ENCODE results near the gene TRIM33. TPM values are rescaled to one million over a fixed set of nuclear protein-coding genes. Genes with fewer than 3 reads are reported as not detected.
A peak's percentile ranks its signal among the peaks of the same experiment; 100 is the strongest.

Gene TRIM33
- total and polyA plus RNA-seq, 2 donors (not counting 1 experiment from before 2014, with no cell fraction given): 13.7 to 61.0 TPM

DNA sequence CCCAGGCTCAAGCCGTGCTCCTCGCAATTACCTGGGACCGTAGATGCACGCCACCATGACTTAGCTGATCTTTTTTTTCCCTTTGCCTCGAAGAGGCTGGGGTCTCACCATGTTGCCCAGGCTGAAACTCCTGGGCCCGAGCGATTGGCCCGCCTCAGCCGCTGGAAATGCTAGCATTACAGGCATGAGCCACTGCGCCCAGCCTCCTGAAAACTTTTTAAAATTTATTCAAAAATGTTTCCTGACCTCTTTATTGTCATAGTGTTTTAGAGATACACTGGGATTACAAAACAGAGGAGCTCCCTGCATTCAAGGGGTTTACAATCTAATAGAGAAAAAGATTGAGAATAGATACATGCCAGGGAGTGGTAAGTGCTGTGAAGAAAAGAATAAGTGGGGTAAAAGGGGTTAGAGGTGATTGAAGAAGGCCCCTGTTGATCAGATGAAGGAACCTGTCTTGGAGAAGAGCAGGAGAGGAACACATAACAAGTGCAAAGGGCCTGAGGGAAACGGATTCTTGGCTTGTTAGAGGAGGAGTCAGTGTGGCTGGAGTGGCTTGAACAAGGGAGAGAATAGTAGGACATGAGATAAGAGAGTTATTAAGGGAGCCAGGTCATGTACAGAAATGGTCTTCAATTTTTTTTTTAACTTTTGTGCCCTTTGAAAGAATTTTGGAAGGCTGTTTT is 1.7 kb upstream of the TRIM33 start:
- 90% methylated on average over 10 of the region's 11 CpGs for WGBS (ENCODE audit: insufficient coverage)
- H3K9me3 ChIP-seq (ENCODE audit: control extremely low read depth in 1 of 3, control insufficient read depth in 2 of 3, insufficient read depth in 1 of 3, low read length in 2 of 3): peaks cover 0 to 2% (median 0%) of the 10 kb centered on the region in 3 donors
- peaks cover 2% of the 10 kb centered on the region for H3K9me3 Mint-ChIP-seq (ENCODE audit: insufficient read depth)
- H2AFZ ChIP-seq (ENCODE audit: insufficient read depth, low read depth, low read length, poor library complexity, severe bottlenecking): no peak overlapping the region
- H3K27me3 ChIP-seq (replicated peaks in 1 of 4; ENCODE audit: control extremely low read depth in 1 of 4, control insufficient read depth in 3 of 4, insufficient read depth in 4 of 4, low read length in 3 of 4): no peaks in the 10 kb centered on the region
- peaks cover 25% of the 10 kb centered on the region for H4K20me1 ChIP-seq (ENCODE audit: control insufficient read depth, insufficient read depth, low read length, poor library complexity, severe bottlenecking)
- no peaks in the 10 kb centered on the region for H3K36me3 ChIP-seq (replicated peaks in 1 of 2; ENCODE audit: control extremely low read depth in 1 of 2, control insufficient read depth in 1 of 2, extremely low read depth in 1 of 2, insufficient read depth in 2 of 2, low read length in 1 of 2)
- H3K27ac Mint-ChIP-seq: peak overlapping the region; percentile 52
- peaks cover 44% of the 10 kb centered on the region for H3K79me2 ChIP-seq (ENCODE audit: control insufficient read depth, insufficient read depth, low read length)
- H3K4me3 ChIP-seq (ENCODE audit: control extremely low read depth in 1 of 5, extremely low read depth in 1 of 5, insufficient read depth in 1 of 5, low read depth in 2 of 5, low read length in 4 of 5): no peak overlapping the region
- H3K4me2 ChIP-seq (replicated peaks; ENCODE audit: low read depth, low read length, poor library complexity, severe bottlenecking): peak overlapping the region; percentile 95
- no peak for DNase-seq
- intact Hi-C loops (cut with micrococcal nuclease): no loop called here
- TF ChIP-seq EZH2 (IDR thresholded peaks at IDR 0.05; ENCODE audit: borderline replicate concordance, insufficient read depth, low read depth, low read length, poor library complexity, severe bottlenecking): no peak
- no peak for TF ChIP-seq CTCF (IDR thresholded peaks at IDR 0.05)
- no peak overlapping the region for H3K27ac ChIP-seq (ENCODE audit: low read length in 2 of 2)
- ChIA-PET CTCF (interaction anchor here (1.2 kb wide), 1 partner anchor 31 kb away, joined by 3 read pairs; no protein-coding TSS in a partner anchor), POLR2A (interaction anchor here (1.2 kb wide), 1 partner anchor 27 kb away, joined by 3 read pairs; no protein-coding TSS in a partner anchor)
- peaks cover 2% of the 10 kb centered on the region for H3K27me3 Mint-ChIP-seq
- H3K4me1 ChIP-seq (ENCODE audit: control insufficient read depth in 2 of 2, insufficient read depth in 2 of 2, low read length in 2 of 2): peaks cover 29 to 33% of the 10 kb centered on the region in 2 donors
- H3K4me3 Mint-ChIP-seq: peak overlapping the region; percentile 91
- peaks cover 37% of the 10 kb centered on the region for H3K4me1 Mint-ChIP-seq
- peak overlapping the region; percentile 100 for H3K9ac ChIP-seq (ENCODE audit: low read length)
- no peak for ATAC-seq (ENCODE audit: low read depth)

Data from B cell (primary cell).